AG04449 (cell line): Measurements from ENCODE around the gene ST13.
"Not testable (repeated sequence)": the region's sequence is repeated elsewhere in the genome, so short reads cannot be mapped to it uniquely, and the experiment has no call there.

ENCODE experiments used
- CTCF ChIA-PET: fragments of 350-600 bp; formaldehyde crosslinking; extraction: SDS; loops from one replicate; lab custom pipeline; 2021; ENCODE audit warnings: antibody characterized with exemption; lab: Yijun Ruan, JAX
- POLR2A ChIA-PET: fragments of 400-600, 350-600 bp; formaldehyde crosslinking; extraction: SDS; loops from one replicate; lab custom pipeline; 2020; ENCODE audit warnings: antibody characterized with exemption, inconsistent platforms; lab: Yijun Ruan, JAX
- DNase-seq: peaks from one replicate; pipeline ENCODE4 v3.0.0-alpha.2; 2010; ENCODE audit warnings: low read depth, low spot score
- H3K4me3 ChIP-seq: 2 replicates; pipeline ENCODE4 v1.5.1; 2011; ENCODE audit warnings: low read depth, mild to moderate bottlenecking, control low read depth, low read length
- CTCF ChIP-seq: IDR thresholded peaks from one replicate; pipeline ENCODE4 v1.5.1; 2011; ENCODE audit warnings: mild to moderate bottlenecking, moderate library complexity, low read length, control low read depth, inconsistent platforms; ENCODE audit not compliant: insufficient read depth; ENCODE audit errors: missing control alignments

Gene ST13

GRCh38 chr22:40789131-40789530 lies 67.3 kb downstream of the ST13 start:
- H3K4me3 ChIP-seq: no peak overlapping the region
- DNase-seq: no peak
- CTCF ChIA-PET: interaction anchor here (1.2 kb wide), 1 partner anchor 9 kb away, joined by 3 read pairs; no protein-coding TSS in a partner anchor
- TF ChIP-seq CTCF: no peak
- POLR2A ChIA-PET: no interaction called here

GRCh38 chr22:40782521-40782920 lies 73.9 kb downstream of the ST13 start:
- no peak for TF ChIP-seq CTCF
- ChIA-PET POLR2A (no interaction called here), CTCF (interaction anchor here (0.8 to 1.4 kb wide), 3 partner anchors 16 to 24 kb away, joined by 3 to 4 read pairs (median 3); no protein-coding TSS in a partner anchor)
- no peak for DNase-seq
- H3K4me3 ChIP-seq: no peak overlapping the region

- CTCF ChIA-PET: interaction anchor here (1.3 kb wide), 1 partner anchor 23 kb away, joined by 3 read pairs; no protein-coding TSS in a partner anchor
- POLR2A ChIA-PET, DNase-seq, H3K4me3 ChIP-seq: not testable (repeated sequence)
Observed at GRCh38 chr22:40781749-40782148, 74.7 kb downstream of the ST13 start.
